Stimulated activated CD8-positive, alpha-beta memory T cell treated with anti-CD3 and anti-CD28 coated beads, Interleukin-7, amount 100 ng/mL, for 48 hours (primary cell): ENCODE measurements around the gene OCRL.
"Not testable (repeated sequence)": the region's sequence is repeated elsewhere in the genome, so short reads cannot be mapped to it uniquely, and the experiment has no call there.

Experiments
- DNase-seq, 2 donors: peaks; one replicate each; pipeline ENCODE4 v3.0.0-alpha.2; 2020; ENCODE audit warnings: low read depth in 1 of 2; ENCODE audit errors: extremely low read depth in 1 of 2

The OCRL gene

DNA sequence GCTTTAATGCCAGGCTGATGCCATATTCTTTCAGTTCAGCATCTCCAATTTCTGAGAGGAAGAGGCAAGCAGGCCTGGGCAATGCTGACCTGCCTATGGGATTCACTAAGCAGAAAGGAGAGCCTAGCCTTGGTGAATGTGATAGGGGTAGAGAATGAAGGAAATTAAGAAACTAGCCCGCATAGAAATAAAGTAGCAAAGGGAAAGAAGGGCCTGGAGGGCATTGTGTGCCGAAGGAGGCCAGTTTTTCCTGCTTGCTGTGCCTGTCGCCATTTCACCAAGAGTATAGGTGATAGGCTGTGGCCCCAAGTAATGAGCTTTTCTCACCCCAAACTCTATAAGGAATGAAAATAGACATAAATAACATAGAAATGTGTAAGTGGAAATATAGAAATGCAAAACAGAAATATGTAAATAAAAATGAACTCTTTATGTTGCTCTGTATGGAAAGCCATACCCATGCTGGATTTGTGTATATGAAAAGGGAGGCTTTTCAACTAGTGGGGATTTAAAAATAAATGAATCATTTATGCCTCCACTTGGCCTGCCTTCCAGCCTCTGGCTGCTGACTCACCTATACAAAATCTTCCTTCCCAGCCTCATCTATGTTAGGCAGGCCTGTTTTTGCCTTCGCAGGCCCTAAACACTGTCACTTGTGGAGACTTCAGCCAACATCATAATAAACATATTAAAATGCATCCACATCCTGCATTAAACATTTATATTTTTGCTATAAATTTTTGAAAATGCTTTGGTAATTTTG is 5.1 kb upstream of the OCRL start:
- no peak for DNase-seq

DNA sequence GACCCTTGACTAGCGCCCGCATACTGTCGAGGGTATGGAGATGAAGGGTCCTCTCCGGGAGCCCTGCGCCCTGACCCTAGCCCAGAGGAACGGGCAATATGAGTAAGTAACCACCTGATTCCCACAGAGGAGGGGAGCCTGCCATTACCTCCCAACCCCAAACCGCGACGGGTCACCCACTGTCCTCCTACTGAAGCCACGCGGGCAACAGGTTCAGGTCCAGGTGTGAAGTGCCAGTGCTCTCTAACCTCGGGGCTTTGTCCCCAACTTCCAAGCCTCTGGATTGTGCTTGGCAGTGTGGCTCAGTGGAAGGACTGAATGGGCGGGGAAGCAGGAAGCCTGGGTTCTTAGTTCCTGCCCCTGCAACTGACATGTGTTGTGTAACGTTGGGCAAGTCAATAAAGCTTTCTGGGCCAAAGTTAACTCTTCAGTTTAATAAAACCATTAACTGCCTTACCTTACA is 694 bp downstream of the OCRL start:
- no peak for DNase-seq

DNA sequence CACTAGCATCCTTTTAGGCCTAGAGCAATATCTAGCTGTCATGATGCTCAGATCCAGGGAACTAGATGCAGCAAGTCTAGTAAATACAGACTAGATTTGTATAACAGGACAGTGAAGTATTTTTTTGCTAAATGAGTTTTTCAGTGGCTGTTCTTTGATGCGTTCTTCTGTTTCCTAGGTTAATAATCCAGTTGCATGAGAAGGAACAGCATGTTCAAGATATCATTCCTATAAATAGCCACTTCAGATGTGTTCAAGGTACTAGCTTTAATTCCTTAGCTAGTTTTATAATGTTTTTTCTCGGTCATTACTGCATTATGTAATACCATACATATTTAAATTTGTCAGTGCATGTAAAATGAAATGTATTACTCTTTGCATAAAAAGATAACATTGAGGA is 4.7 kb downstream of the OCRL start:
- no peak for DNase-seq

- DNase-seq = no peak
Measured at GRCh38 chrX:129545408-129545807, 5.3 kb downstream of the OCRL start.

- DNase-seq = no peak
Measured at GRCh38 chrX:129549124-129549523, 9.1 kb downstream of the OCRL start.

DNA sequence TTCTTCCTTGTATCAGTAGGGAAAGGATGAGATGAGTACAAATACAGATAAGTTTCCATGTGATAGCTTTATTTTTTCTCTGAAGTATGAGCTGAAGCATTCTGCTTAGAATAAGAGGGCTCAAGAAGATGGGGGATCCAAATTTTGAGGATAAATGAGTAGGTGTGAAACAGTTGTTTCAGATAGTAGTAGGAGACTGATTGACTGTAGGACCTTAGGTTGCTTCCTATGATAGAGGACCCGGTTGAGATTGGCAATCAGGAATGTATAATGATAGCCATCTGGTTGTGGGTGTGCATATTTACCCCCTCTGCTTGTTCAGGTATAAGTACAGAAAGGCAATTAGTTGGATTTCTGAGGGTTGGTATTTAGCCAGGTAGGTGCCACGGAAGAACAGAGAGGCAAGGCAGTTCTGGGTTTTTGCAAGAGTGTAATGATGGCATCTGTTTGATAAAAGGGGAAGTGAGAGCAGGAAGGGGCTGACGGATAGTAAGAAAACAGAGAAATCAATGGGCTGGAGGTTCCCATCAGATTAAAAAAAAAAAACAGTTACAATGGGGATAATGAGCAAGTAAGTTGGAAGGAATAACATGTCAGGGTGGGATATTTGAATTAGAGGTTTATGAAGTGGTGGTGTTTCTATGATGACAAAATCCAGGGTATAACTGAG is 13.7 kb downstream of the OCRL start:
- no peak for DNase-seq

GRCh38 chrX:129554816-129555215 is 14.8 kb downstream of the OCRL start:
- DNase-seq = not testable (repeated sequence)

DNA sequence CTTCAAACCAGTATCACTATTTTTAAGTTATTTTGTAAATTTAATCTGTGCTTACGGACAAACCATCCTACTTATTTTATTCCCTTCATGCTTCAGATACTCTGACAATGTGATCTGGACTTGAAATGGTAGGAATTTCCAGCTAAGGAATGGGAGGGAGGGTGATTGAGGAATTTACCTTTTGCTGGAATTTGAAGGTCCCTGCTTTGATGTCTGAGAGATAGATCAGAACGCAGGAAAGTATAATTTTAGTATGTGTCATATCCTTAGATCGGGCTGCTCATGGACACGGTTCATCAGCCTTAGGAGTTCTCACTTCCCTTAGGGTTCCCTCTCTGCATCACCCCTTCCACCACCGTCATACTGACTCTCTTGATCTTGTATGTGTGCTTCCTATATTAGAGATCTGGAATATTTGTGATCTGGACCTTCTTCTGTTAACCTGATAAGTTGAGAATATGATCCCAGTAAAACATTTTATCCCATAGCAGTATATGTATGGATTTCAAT is 16.8 kb downstream of the OCRL start:
- no peak for DNase-seq

GRCh38 chrX:129557844-129558480 is 17.9 kb downstream of the OCRL start:
- DNase-seq = no peak

GRCh38 chrX:129559783-129560182 is 19.7 kb downstream of the OCRL start:
- DNase-seq = no peak

- DNase-seq = no peak
Measured at GRCh38 chrX:129561453-129561852, 21.4 kb downstream of the OCRL start.

- not testable (repeated sequence) for DNase-seq
Measured at GRCh38 chrX:129564345-129564744, 24.3 kb downstream of the OCRL start.

DNA sequence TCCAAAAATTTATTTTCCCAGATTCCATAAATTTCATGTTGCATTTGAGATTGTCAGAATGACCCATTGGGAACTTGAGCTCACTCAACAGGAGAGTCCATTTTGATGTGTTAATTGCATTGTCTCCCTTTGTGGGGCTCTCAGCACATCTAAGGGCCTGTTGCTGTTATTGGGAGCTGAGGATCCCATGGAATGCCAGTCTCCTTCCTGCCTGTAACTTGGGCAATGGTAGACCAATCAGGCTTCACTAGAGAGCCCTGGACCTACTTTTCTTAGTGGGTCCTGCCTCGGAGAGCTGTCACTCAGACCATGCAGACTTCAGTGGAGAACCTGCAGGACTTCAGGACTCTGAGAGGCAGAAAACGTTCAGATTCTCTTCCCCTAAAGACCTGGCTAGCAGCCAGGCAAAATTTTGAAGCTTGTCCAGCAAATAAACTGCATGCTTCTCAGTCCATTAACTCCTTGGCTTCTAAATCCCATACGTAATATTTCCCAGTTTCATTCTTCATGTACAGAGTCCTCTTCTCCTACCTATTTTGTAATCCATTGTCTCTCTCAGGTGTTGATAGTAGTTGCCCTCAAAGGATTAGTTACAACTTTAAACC is 25.1 kb downstream of the OCRL start:
- no peak for DNase-seq

- no peak for DNase-seq
Measured at GRCh38 chrX:129566073-129566472, 26.0 kb downstream of the OCRL start.

DNA sequence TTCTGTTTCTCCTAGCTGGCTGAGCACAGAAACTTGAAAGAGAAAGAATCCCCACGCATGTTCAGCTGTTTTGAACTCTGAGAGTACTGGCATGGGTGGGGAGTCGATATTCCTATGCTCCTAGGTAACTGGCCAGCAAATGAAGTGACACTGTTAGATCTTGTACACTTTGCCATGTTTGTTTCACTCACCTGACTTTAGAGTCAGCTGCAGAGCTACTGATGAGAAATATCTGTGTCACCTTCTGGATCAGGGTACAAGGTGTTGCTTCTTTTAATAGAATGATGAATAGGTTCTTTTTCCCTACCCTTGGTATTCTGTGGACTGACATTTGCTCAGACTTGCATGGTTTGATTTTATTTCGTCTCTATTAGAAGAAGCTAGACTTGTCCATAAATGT is 28.3 kb downstream of the OCRL start:
- no peak for DNase-seq

GRCh38 chrX:129572422-129572821 is 32.4 kb downstream of the OCRL start:
- DNase-seq = no peak

GRCh38 chrX:129573652-129574051 is 33.6 kb downstream of the OCRL start:
- DNase-seq = not testable (repeated sequence)

- no peak for DNase-seq
Measured at GRCh38 chrX:129574214-129574613, 34.2 kb downstream of the OCRL start.

- no peak for DNase-seq
Measured at GRCh38 chrX:129576539-129576938, 36.5 kb downstream of the OCRL start.

DNA sequence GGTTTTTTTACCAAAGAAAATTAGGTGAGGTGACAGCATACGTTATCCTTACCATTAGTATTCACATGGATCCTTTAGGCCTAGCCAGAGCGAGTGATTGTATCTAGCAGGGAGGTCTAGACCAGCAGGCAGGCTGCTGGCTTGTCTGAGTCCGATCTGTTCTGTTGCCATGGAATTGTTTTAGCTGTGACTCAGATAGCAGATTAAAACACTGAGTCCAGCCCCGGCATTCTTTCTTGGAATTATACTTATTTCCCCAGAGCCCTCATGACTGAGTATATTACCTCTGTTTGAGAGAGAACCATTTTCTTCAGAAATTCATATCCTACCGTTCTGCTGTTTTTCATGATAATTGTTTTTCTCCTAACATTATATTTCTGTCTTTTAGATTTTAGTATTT is 37.4 kb downstream of the OCRL start:
- no peak for DNase-seq

- DNase-seq = no peak
Measured at GRCh38 chrX:129577877-129578276, 37.8 kb downstream of the OCRL start.
